ENCODE results near the gene MAPKBP1. TPM values are rescaled to one million over a fixed set of nuclear protein-coding genes. Genes with fewer than 3 reads are reported as not detected.

Gene MAPKBP1
- total RNA-seq, 1 donor from 2014 or later = 28.9 TPM

GRCh38 chr15:41813426-41813825 lies 39.1 kb downstream of the MAPKBP1 start:
- Mint-ChIP-seq H3K27ac (no peak overlapping the region), H3K27me3 (no peaks in the 10 kb centered on the region), H3K4me3 (ENCODE audit: low read depth) (no peak overlapping the region)

GRCh38 chr15:41814534-41814933 lies 40.2 kb downstream of the MAPKBP1 start:
- DNase-seq (ENCODE audit: low spot score, unreplicated experiment) = no peak
- TF ChIP-seq CTCF (IDR thresholded peaks at IDR 0.05; ENCODE audit: unreplicated experiment) = no peak
- H3K36me3 Mint-ChIP-seq (ENCODE audit: insufficient read depth) = peaks cover 11% of the 10 kb centered on the region
- H3K27me3 Mint-ChIP-seq = no peaks in the 10 kb centered on the region
- no peak overlapping the region for H3K27ac Mint-ChIP-seq
- H3K4me1 Mint-ChIP-seq (ENCODE audit: low read depth) = no peaks in the 10 kb centered on the region
- no peak overlapping the region for H3K4me3 Mint-ChIP-seq (ENCODE audit: low read depth)
- no peaks in the 10 kb centered on the region for H3K9me3 Mint-ChIP-seq (ENCODE audit: low read depth)

More at GRCh38 chr15:41813426-41813825, 39.1 kb downstream of the MAPKBP1 start:
- H3K36me3 Mint-ChIP-seq (ENCODE audit: insufficient read depth) = peaks cover 9% of the 10 kb centered on the region
- no peaks in the 10 kb centered on the region for H3K4me1 Mint-ChIP-seq (ENCODE audit: low read depth)
- no peak for TF ChIP-seq CTCF (IDR thresholded peaks at IDR 0.05; ENCODE audit: unreplicated experiment)
- no peak for DNase-seq (ENCODE audit: low spot score, unreplicated experiment)
- no peaks in the 10 kb centered on the region for H3K9me3 Mint-ChIP-seq (ENCODE audit: low read depth)

GRCh38 chr15:41816788-41817187 lies 42.5 kb downstream of the MAPKBP1 start:
- Mint-ChIP-seq H3K9me3 (ENCODE audit: low read depth) (no peaks in the 10 kb centered on the region), H3K36me3 (ENCODE audit: insufficient read depth) (peaks cover 15% of the 10 kb centered on the region), H3K27ac (no peak overlapping the region), H3K4me1 (ENCODE audit: low read depth) (no peaks in the 10 kb centered on the region), H3K27me3 (no peaks in the 10 kb centered on the region), H3K4me3 (ENCODE audit: low read depth) (no peak overlapping the region)
- DNase-seq (ENCODE audit: low spot score, unreplicated experiment) = no peak
- TF ChIP-seq CTCF (IDR thresholded peaks at IDR 0.05; ENCODE audit: unreplicated experiment) = no peak

- no peaks in the 10 kb centered on the region for H3K4me1 Mint-ChIP-seq (ENCODE audit: low read depth)
- no peaks in the 10 kb centered on the region for H3K9me3 Mint-ChIP-seq (ENCODE audit: low read depth)
- H3K27ac Mint-ChIP-seq = no peak overlapping the region
- TF ChIP-seq CTCF (IDR thresholded peaks at IDR 0.05; ENCODE audit: unreplicated experiment) = no peak
- H3K36me3 Mint-ChIP-seq (ENCODE audit: insufficient read depth) = peaks cover 15% of the 10 kb centered on the region
- H3K4me3 Mint-ChIP-seq (ENCODE audit: low read depth) = no peak overlapping the region
- DNase-seq (ENCODE audit: low spot score, unreplicated experiment) = no peak
- no peaks in the 10 kb centered on the region for H3K27me3 Mint-ChIP-seq
Observed at GRCh38 chr15:41817327-41817726, 43.0 kb downstream of the MAPKBP1 start.

GRCh38 chr15:41817781-41818180 lies 43.5 kb downstream of the MAPKBP1 start:
- Mint-ChIP-seq H3K4me1 (ENCODE audit: low read depth) (no peaks in the 10 kb centered on the region), H3K36me3 (ENCODE audit: insufficient read depth) (peaks cover 16% of the 10 kb centered on the region), H3K27me3 (no peaks in the 10 kb centered on the region), H3K9me3 (ENCODE audit: low read depth) (no peaks in the 10 kb centered on the region), H3K4me3 (ENCODE audit: low read depth) (no peak overlapping the region), H3K27ac (no peak overlapping the region)
- TF ChIP-seq CTCF (IDR thresholded peaks at IDR 0.05; ENCODE audit: unreplicated experiment) = no peak
- DNase-seq (ENCODE audit: low spot score, unreplicated experiment) = no peak

All from progenitor cell of endocrine pancreas (in vitro differentiated cells).